Progenitor cell of endocrine pancreas (in vitro differentiated cells): Measurements from ENCODE around the gene PHACTR1. TPM values are rescaled to one million over a fixed set of nuclear protein-coding genes. Genes with fewer than 3 reads are reported as not detected.

Source experiments
- DNase-seq: peaks from one replicate; pipeline ENCODE4 v3.0.0; 2021; ENCODE audit warnings: low spot score; ENCODE audit not compliant: unreplicated experiment
- H3K27ac Mint-ChIP-seq: 2 replicates; pipeline ENCODE4 v1.8.0; 2021; ENCODE audit warnings: mild to moderate bottlenecking, moderate library complexity, mixed read lengths
- H3K27me3 Mint-ChIP-seq: 2 replicates; pipeline ENCODE4 v1.8.0; 2021; ENCODE audit warnings: mixed read lengths
- H3K36me3 Mint-ChIP-seq: 2 replicates; pipeline ENCODE4 v1.8.0; 2022; ENCODE audit warnings: mixed read lengths; ENCODE audit not compliant: insufficient read depth
- H3K4me1 Mint-ChIP-seq: 2 replicates; pipeline ENCODE4 v1.8.0; 2021; ENCODE audit warnings: low read depth, mixed read lengths
- H3K4me3 Mint-ChIP-seq: 2 replicates; pipeline ENCODE4 v1.8.0; 2021; ENCODE audit warnings: low read depth, mild to moderate bottlenecking, moderate library complexity, mixed read lengths
- H3K9me3 Mint-ChIP-seq: 2 replicates; pipeline ENCODE4 v1.8.0; 2021; ENCODE audit warnings: low read depth, mixed read lengths
- total RNA-seq: library from RNA; stranded (reverse); gene quantifications from 2 replicates; pipeline ENCODE4 v1.2.1, GENCODE V29; 2021
- TF ChIP-seq, protein P1 (sequence below): fragments of 200-600 bp; sonication (generic); IDR thresholded peaks from one replicate; pipeline ENCODE4 v1.5.0; 2021; ENCODE audit warnings: antibody characterized with exemption, mild to moderate bottlenecking; ENCODE audit not compliant: unreplicated experiment

Gene PHACTR1
- total RNA-seq, 1 donor from 2014 or later: 8.6 TPM

DNA sequence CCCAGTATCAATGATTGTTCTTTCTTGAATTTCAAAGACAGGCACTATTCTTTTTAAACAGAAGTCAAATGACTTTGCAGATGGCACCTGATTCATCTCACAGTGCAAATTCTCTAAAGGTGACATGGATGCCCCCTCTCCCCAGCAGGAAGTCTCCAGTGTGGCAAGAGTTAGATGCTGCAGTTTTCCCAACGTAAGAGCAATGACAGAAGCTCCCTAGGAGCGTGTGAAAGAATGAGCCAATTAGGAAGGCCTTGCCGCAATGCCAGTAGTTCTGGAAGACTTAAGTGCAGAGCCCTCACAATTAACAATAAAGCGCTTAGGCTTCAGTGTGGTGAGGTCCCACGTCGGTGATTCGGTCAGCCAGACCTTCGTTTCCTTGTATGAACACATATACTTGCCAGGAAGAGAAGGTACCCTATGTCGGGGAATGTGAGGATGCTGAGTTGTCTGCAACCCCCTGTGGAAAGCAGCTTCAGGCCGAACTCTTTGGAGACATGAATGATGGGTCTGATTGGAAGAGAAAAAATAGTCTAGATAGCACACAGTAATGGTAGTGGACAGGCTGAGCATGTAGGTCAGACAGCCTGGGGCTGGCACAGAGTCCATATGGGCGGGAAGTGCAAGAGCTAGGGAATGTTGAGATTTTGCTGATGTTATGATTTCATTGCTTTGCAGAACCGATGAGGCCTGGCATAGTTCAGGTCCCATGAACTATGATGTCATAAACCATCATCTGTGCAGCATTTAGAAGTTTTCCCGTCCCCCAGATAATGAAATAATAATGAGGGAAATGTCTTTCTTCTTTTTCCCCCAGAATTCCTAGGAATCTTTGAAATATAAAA is 132.6 kb downstream of the PHACTR1 start:
- Mint-ChIP-seq H3K36me3 (no peaks in the 10 kb centered on the region), H3K9me3 (no peaks in the 10 kb centered on the region), H3K4me3 (no peak overlapping the region), H3K27me3 (peaks cover 15% of the 10 kb centered on the region), H3K27ac (no peak overlapping the region), H3K4me1 (peaks cover 10% of the 10 kb centered on the region)
- TF ChIP-seq, protein P1, sequence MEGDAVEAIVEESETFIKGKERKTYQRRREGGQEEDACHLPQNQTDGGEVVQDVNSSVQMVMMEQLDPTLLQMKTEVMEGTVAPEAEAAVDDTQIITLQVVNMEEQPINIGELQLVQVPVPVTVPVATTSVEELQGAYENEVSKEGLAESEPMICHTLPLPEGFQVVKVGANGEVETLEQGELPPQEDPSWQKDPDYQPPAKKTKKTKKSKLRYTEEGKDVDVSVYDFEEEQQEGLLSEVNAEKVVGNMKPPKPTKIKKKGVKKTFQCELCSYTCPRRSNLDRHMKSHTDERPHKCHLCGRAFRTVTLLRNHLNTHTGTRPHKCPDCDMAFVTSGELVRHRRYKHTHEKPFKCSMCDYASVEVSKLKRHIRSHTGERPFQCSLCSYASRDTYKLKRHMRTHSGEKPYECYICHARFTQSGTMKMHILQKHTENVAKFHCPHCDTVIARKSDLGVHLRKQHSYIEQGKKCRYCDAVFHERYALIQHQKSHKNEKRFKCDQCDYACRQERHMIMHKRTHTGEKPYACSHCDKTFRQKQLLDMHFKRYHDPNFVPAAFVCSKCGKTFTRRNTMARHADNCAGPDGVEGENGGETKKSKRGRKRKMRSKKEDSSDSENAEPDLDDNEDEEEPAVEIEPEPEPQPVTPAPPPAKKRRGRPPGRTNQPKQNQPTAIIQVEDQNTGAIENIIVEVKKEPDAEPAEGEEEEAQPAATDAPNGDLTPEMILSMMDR: no peak
- DNase-seq: no peak

DNA sequence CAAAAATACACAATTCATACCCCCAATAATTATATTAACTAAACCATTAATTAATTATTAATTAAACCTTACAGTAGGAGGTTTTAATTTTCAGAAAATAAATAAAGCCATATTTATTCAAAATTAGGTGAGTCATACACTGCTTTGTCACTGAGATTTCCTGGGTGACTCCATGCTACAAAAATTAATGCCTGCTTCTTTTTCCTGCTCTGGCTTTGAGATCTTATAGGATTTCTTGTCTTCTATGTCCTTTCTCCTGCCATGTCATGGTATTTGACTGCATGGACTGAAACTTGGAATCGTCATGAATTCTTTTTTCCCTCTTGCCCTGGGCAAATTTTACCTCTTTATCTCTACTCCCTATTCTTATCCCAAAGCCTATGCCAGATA is 133.2 kb downstream of the PHACTR1 start:
- no peaks in the 10 kb centered on the region for H3K36me3 Mint-ChIP-seq
- no peak overlapping the region for H3K4me3 Mint-ChIP-seq
- TF ChIP-seq, protein P1: no peak
- peaks cover 15% of the 10 kb centered on the region for H3K27me3 Mint-ChIP-seq
- H3K27ac Mint-ChIP-seq: no peak overlapping the region
- no peak for DNase-seq
- peaks cover 9% of the 10 kb centered on the region for H3K4me1 Mint-ChIP-seq
- H3K9me3 Mint-ChIP-seq: no peaks in the 10 kb centered on the region

DNA sequence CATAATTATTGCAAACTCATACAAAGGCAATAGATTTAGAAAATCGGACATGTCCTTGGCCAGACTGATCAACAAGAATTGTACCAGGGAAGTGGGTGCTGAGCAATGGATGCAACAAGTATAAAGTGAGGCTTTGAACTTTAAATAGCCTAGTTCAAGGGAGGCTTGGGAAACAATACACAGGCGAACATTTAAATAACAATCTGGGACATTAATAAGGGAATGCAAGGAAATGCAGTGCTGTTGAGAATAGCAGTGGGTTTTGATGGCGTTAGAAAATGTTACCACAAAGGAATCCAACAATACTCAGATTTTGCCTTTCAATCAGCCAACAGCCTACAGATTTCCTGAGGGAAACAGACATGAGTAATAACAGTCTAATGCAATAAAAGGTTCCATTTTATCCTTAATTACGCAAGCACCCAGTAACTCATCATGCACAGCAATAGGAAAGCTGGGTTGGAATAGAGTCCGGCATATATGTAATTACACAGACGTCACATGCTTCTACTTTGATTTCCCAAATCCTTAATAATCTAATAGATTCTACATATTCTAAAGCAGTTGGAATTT is 134.6 kb downstream of the PHACTR1 start:
- DNase-seq: no peak
- TF ChIP-seq, protein P1: no peak
- Mint-ChIP-seq H3K4me3 (no peak overlapping the region), H3K9me3 (no peaks in the 10 kb centered on the region), H3K4me1 (peaks cover under 1% of the 10 kb centered on the region), H3K27me3 (peaks cover 15% of the 10 kb centered on the region), H3K27ac (no peak overlapping the region), H3K36me3 (no peaks in the 10 kb centered on the region)

DNA sequence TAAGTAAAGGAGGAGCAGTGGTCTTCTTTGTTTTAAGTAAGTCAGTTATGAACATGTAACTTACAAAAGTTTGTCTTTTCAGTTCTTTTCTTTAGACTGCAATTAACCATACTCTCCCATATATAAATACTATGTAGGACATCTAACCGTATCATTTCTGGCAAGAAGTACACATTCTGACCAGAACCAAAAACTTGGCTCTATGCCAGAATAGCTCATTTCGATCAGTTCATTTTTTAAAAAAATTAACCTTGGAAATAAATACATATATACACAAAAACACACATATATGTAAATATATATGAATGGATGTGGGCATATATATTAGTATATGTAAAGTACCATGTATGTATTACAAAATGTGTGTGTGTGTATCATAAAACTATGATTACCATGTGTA is 145.0 kb downstream of the PHACTR1 start:
- Mint-ChIP-seq H3K36me3 (no peaks in the 10 kb centered on the region), H3K27me3 (peaks cover 3% of the 10 kb centered on the region), H3K9me3 (no peaks in the 10 kb centered on the region), H3K4me1 (no peaks in the 10 kb centered on the region), H3K27ac (no peak overlapping the region), H3K4me3 (no peak overlapping the region)
- TF ChIP-seq, protein P1: no peak
- no peak for DNase-seq

DNA sequence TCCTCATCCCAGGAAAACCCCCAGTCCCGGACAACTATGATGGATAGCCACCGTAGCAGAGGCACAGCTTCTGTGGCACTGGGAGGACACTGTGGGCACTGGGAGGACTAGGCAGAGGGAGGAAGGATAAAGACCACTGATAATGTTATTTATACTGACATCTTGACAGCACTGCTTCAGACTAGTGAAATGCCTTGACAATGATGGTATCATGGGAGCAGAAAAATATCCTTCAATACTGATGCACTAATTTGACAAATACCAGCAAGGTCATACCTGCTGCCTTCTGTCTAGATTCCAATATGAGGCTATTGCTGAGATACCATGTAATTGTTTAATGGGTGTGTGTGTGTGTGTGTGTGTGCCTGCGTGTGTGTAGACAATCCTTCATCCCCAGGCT is 148.6 kb downstream of the PHACTR1 start:
- Mint-ChIP-seq H3K36me3 (no peaks in the 10 kb centered on the region), H3K27me3 (peaks cover 3% of the 10 kb centered on the region), H3K4me3 (no peak overlapping the region), H3K27ac (no peak overlapping the region), H3K9me3 (no peaks in the 10 kb centered on the region), H3K4me1 (no peaks in the 10 kb centered on the region)
- DNase-seq: no peak
- TF ChIP-seq, protein P1: no peak
